GM18511 (cell line): ENCODE data around the gene OPCML.

Experiments used
- ATAC-seq: cut with Tn5 transposase; IDR thresholded peaks from one replicate; pipeline ENCODE4 v1.9.1; 2021; ENCODE audit warnings: mild to moderate bottlenecking, moderate library complexity; ENCODE audit not compliant: unreplicated experiment

Gene OPCML

DNA sequence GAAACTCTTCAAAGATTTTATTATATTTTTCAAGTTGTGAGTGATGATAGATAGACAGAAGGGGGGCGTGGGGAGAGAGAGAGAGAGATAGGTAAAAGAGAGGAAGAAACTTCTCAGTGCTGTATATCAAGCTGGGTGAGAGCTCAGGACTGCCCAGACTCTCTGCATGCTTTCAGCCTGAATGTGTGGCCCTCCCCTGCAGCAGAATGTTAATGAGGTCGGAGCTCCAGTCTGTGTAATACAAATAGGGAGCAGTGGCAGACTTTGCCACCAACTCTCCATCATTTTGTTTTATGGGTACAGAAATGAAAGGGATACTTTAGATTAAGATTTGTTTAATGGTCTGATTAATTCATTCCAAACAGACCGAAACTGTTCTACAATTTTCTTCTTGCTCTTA lies 752.8 kb downstream of the OPCML start:
- ATAC-seq: no peak

DNA sequence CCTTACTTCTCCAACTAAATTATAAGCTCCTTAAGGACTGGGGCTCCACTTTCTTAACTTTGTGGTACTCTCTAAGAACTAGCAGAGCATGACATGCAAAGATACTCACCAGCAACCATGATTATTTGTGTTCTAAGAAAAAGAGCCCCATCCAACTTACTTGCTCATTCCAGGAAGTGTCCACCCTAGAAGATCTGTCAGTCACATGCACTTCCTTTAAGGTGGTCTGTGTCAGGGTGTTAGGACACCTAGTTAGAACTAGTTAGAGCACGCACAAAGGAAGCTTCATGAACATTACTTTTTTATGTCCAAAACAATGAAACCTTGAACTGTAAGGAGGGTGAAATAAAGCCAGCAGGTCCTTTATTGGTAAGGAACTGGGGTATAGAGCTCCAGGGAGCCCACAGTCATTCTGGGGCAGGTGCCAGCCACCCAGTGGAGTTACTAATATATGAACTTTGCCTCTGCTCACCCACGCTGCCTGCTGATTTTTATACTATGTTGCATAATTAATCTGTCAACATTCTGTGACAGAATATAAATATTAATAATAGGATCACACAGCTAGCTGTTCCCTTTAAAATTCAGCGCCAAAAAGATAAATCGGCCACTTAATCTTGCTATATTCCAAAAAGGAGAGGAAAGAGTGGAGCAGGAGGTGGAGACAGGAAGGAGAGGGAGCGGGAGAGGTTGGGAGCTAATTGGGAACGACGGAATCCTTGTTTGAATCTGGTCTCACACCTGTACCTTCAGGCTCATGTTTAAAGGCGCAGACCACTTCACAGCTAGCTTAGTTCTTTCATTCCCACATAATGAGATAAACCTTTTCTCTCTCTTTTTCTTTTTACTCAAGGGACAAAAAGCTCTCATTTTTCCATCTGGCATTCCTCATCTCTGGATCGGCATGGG lies 755.0 kb downstream of the OPCML start:
- no peak for ATAC-seq

DNA sequence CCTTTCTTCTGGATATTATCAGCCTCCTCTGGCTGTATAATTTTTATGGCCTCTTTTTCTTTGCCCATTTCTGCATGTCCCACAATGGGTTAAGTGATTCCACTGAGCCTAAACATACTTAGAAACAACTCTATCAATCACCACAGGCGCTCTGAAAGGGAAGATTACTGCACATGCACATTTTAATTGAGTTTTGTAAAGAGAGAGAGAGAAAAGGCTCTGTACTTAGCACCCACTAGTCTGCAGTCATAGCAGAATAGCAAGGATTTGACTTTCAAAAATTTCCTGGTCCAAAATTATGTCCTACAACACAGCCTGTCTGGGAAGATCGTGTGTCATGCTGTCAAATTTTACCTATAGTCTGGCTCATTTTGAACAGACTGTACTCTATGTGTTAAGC lies 758.5 kb downstream of the OPCML start:
- ATAC-seq: no peak

DNA sequence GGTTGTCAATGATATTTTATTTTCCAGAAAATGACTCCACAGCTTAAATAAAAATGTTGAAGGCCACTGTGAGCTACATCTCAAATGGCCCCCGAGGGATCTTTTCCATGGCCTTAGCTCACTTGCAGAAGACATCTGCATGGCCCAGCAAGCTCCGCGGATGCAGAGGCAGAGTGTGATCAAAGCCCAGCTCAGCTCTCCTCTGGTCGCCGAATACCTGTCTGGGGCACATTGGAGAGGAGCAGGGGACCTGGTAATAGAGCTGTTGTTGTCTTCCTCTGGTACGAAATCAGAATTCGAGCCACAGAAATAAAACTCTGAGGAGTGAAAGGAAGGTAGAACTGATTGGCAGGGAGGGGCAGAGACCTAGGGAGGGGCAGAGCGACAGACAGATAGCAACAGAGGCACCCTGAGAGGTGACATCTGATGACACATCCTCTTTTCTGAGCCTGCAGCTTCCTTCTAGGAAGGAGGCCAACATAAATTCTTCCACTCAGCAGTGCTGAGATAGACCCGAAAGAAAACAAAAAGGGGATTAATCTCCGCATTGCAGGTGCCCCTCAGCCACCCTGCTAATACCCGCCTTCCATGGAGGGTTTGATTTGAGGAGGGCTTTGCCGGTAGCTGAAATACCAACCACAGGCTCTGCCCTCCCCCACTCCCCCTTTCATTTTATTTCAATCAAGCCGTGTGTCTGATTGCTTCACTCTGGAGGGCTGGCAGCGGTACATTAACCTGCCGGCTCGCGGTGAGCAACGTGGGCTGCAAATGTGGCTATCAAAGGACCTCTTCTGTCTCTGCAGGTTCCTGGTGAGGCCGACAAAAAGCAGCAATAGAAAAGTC lies 759.4 kb downstream of the OPCML start:
- no peak for ATAC-seq

DNA sequence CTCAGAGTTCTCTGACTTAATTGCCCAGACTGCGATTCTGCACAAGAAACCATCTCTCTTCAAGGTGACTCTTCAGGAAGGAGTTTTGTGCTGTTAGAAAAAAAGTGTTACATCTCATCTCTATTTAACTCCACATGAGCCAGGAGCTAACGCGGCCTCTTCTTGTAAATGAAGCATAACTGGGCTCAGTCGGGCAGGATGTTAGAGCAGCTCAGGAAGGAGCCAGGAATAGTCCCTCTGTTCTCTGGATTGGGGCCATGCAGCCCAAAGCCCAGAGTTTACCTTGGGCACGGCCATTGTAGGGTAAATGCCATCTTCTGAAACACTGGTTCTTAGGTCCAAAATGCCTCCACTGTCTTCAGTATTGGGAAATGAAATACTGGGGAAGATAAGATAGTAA lies 760.6 kb downstream of the OPCML start:
- no peak for ATAC-seq

DNA sequence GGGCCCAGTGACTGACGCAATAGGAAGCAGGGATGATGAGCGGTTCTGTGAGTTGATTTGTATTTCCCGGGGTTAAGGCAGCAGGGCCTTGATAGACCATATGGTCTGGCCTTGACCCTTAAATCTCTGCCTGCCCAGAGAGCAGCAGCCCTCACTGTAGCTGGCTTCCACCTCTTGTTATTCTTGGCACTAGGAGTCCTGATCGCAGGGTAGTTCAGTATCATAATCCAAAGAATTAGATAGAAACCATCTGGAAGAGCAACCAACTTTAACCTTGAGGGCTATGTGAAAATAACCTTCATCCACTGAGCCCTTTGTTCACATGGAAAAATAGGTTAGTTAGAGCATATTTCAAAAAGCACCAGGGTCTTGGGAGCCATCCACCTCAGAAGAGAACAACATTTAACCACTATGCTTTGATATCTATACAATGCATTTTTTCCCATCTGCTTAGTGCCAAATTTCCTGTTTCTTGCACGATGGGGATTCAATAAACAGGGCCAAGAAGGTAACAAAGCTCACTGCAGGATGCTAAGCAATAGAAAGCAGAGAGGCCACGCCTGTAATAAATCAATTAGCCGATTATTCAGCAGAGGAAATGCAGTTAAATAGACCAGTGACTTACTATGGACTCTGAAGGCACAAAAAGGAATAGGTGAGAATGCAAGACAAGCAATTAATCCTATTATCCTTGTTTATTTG lies 761.3 kb downstream of the OPCML start:
- ATAC-seq: no peak

DNA sequence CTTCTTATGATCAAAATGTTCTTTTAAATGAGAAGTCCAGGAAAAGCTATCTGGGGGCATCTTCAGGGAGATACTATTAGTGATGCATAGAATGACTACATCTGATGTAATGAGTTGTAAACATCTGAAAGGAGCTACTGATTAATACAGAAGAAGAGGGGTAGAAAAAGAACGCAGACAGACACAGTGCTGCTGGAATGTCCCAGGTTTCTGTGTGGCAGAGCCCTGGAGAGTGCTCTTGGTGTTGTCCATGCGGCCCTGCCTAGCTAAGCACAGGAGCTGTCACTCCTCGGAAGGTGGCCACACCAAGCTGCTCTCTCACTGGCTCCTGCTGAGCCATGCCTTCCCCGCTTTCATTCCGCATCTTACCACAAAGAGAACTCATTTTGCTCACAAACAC lies 768.8 kb downstream of the OPCML start:
- no peak for ATAC-seq

DNA sequence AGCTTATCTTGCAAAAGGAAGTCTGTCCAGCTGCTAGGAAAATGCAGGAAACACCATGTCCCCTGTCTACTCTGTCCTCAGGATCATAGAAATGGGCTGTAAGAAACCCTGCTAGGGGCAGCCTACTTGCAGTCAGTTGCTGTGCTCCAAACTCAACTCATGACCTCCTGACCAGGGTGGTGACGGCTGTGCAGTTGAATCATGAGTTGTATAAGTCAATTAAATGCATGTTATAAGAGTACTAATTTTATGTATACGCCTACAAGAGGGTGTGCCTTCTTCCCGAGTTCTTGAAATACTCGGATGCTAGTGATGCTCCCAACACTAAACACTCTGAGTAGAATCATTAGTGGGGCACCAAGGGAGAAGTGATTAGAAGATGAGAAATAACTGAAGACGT lies 776.4 kb downstream of the OPCML start:
- ATAC-seq: no peak

DNA sequence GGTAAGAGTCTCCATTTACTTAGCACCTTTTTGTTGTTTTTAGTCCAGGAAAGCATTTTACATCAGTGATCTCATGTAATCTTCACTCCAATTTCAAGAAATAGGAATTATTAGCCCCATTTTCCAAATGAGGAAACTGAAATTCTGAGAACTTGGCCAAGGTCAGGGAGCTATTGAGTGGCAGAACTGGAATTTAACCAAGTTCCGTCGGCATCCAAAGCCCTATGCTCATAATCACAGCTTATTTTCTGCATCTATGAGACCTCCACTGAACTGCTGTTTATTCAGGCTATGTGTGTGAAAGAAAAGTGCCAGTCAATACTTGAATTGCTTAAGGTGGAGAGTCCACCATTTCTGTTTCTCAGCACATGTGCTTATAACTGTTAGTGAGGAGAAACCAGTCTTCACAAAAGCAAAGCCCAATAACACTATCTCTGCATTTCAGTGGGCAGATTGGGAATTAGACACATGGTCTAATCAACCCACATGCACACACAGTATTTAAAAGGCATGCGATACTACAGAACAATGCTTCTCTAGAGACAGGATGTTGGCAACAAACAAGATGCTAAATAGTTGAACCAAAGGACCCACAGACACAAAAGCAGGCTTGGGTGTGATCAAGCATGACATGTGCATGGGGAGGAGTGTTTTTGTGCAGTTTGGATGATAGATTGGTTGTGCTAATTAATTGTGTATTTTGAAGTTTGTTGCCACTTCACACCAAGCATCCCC lies 780.6 kb downstream of the OPCML start:
- ATAC-seq: no peak

DNA sequence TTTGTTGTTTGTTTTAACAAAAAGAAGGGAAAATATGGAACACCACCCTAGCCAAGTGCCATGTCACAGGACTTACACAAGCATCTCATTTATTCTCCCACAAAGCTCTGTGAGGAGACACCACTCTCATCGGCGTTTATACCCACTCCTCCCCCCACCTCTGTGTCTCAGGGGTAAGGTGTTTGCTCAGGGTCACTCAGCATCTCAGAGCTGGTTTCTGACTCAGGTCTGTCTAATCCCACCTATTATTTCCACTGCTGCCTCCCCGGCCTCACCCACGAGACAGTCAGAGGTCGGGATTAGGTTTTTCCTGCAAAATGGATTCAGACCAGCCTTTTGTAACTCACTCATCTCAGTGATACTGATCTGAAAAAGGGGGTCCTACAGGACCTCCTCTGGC lies 786.0 kb downstream of the OPCML start:
- ATAC-seq: no peak

DNA sequence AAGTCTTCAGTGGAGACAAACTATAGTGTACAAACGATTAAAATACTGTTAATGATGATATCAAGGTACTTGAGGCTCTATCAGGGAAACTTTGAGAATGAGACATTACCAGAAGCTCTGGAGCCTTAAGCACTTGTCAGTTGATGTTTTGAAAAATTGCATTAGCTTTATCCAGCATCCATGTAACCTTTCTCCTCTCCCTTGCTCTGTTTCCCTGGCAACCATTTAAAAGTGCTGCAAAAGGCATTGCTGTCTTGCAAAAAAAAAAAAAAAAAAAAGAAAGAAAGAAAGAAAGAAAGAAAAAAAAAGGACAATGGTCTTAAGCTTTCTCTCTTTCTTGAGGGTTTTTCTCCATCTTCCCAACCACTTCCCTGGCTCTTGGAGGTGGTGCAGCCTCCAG lies 787.0 kb downstream of the OPCML start:
- ATAC-seq: no peak

DNA sequence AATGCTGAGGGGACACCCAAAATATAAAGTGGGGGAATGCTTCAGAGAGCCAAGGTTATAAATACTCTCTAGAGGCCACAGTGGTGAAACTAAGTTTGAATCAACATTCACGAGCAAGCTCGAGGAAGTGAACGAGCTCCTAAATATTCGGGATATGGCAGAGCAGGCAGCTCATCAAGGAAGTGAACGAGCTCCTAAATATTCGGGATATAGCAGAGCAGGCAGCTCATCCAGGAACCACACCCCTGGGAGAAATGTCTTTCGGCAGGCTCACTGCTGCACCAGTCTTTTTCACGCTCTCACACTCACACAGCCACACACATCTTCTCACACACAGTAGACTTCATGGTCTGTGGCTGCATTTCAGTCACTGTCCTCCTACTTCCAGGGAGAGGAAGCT lies 787.5 kb downstream of the OPCML start:
- ATAC-seq: no peak

DNA sequence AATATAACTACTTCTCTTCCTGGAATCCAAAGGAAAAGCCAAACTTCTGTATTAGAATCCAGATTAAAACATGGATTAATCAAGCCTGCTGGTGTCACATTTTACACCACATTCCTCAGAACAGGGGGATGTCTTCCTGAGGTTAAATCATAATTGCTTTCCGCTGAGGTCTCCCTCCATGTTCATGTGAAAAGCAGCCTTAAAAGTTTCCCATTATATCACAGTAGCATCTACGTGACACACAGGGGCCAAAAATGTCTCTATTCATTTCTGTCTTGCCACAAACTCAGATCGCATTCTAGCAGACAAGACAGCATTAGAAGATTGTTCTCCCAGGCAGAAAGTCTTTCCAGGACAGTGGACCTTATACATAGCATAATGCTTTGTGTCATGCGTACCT lies 788.7 kb downstream of the OPCML start:
- no peak for ATAC-seq

DNA sequence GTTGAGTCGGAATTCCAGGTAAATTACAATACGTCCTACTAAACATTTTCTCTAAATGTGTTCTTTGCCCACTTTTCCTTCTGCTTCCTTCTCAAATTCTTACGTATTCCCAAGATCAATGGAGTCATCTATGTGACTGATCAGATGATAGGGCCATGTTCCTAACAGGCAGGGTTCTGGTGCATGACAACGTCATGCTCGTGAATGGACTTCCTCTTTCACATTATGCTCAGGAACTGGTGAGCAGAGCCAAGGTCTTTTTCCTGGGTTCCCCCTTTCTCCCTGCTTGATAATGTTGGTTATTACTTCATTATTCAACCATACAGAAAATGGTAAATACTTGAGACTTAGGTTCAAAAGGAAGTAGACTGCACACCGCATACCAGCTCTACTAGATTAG lies 789.4 kb downstream of the OPCML start:
- no peak for ATAC-seq

DNA sequence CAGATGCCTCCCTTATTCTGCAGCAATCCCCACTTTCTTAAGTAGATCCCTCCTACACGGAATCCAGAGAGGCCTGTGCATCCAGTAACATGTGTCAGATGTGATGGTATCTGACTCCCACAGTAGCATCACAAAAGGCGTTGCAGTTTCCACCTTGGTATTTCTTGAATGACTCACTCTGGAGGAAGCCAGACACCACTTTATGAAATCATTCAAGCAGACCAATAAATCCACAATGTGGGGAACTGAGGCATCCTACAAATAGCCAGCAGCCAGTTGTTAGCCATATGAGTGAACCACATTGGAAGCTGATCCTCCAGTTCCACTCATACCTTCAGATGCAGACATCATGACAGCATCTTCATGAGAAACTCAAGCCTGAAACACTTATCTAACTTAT lies 798.1 kb downstream of the OPCML start:
- ATAC-seq: no peak

DNA sequence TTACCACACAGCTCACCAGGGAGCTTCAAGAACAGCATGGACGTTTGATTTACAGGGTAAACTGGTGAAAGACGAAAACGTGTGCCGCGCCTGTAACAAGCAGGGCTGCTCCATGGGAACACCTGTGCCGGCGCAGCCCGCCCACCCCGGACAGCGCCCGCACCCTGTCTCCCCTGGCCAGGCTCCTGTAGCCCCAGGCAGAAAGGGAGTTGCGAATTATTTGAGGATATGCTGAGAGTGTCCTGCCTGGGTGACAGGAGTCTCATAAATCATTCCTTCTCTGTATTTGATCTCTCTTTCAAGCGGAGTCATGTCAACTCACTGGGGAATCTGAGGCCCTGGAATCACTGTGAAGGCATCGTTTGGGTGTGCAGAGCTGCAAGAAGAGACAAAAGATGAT lies 804.3 kb downstream of the OPCML start:
- no peak for ATAC-seq

DNA sequence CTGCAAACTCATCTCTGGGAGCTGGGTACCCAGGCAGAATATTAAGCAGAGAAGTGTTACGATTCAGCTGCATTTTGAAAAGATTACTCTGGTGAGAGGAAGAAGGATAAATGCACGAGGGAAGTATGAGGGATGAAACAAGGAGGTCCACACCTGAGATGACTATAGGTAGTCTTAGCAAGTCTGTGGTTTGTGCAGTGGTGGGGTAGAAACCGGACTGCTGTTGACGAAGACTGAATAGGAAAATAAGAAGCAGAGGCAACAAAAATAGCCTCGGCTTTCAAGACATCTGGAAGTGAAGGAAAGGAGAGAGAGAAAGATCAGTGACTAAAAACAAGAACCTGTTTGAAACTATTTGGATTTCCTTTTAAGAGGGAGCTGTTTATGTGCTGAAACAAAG lies 810.8 kb downstream of the OPCML start:
- no peak for ATAC-seq

DNA sequence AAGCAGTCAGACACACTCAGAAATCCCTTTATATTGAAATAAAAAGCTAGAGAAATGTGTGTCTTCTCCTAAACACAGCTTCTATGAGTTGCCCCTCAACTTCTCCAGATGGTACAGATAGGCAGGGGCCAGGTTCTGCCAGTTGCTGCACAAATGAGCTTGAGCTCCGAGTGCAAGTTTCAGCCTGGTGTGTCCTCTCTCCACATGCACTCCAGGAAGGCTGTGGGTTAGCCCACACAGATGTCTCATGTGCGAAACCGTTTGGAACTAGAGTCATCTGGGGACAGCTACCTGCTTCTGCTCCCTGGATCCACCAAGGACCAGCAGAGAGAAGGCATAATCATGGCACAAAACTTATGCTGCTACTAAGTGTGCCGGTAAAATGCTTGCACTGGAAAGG lies 812.6 kb downstream of the OPCML start:
- no peak for ATAC-seq

DNA sequence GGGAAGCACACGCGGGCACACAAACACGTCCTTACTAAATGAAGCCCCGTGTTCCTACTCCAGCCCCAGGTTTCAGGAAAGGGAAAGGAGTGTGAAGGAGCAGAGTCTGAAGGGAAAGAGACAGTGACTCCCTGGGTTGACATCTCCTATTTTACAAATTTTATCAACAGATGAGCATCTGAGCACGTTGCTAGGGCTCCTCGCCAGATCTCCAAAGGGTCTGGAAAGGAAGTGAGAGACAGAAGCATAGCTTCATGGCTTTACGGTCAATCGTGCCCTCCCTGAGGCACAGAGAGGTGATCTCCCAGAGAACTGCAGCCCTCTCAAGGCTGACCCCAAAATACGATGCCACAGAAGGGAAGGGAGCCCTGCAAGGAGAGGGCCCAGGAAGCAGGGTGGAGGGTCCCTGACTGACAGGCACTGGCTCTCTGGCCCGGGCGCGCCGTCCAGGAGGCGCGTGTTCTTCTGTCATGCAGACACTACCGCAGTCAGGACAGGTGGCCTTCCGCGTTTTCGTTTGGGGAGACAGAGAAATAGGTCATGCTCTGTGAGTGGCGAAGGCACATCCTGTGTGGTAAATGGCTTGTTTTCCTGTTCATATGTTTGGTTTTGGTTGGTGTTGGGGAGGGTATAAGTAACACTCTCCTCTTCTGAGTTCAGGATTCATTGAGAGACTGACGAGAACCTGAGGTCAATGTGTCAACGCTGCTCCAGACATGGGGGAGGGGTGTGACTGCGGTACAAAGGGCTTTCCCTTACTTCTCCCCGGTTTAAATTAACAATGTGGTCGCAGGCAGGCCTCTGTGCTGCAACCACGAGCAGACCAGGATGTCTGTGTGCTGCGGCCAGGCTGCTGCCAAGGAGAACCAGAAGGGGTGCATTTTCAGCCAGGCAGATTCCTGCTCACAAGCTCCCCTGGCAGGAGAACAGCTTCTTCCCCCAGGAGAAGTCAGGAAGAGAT lies 813.3 kb downstream of the OPCML start:
- ATAC-seq: no peak

DNA sequence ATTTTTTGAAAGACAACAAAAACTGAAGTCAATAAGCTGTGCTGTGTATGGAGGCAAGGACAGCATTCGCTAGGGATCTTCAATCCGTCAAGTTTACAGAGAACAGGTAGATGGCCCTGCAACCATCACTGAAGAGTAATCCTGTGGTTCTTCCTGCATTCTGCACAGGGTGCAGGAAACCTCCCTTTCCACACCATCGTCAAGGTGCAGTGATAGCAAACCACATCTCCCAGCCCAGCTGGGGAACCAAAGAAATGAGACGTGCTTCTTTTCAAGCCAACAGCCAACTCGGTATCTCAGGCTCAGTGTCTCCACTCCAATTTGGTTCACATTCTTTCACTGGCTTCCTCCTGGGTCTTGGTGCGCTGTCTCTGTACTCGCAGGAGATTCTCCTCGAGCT lies 814.5 kb downstream of the OPCML start:
- no peak for ATAC-seq
